ENCODE measurements around the gene CD200R1L.

CD200R1L gene, protein sequence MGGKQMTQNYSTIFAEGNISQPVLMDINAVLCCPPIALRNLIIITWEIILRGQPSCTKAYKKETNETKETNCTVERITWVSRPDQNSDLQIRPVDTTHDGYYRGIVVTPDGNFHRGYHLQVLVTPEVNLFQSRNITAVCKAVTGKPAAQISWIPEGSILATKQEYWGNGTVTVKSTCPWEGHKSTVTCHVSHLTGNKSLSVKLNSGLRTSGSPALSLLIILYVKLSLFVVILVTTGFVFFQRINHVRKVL

GRCh38 chr3:112846764-112847163 is at the start of gene CD200R1L:
Gene CD200R1L, minus strand, starts transcription at chr3:112846864. Its CDS starts 17,497 bp downstream, at chr3:112829367.
- peaks cover 2% of the 10 kb centered on the region for H3K27me3 Mint-ChIP-seq (ENCODE audit: low read depth)
- peaks cover 26% of the 10 kb centered on the region for H3K36me3 Mint-ChIP-seq (ENCODE audit: low read depth)
- no peak for DNase-seq (ENCODE audit: low spot score)
- H3K9me3 Mint-ChIP-seq, result peaks cover 47% of the 10 kb centered on the region
- H3K27ac Mint-ChIP-seq, result peak within 1 kb of the TSS; percentile 73
- H3K4me3 Mint-ChIP-seq, result peak within 1 kb of the TSS; percentile 18
- peaks cover 23% of the 10 kb centered on the region for H3K4me1 Mint-ChIP-seq (ENCODE audit: low read depth)

- Mint-ChIP-seq H3K4me3 (no peak overlapping the region), H3K27ac (no peak overlapping the region), H3K36me3 (ENCODE audit: low read depth) (no peaks in the 10 kb centered on the region), H3K9me3 (peaks cover 4% of the 10 kb centered on the region), H3K27me3 (ENCODE audit: low read depth) (peaks cover 8% of the 10 kb centered on the region), H3K4me1 (ENCODE audit: low read depth) (no peaks in the 10 kb centered on the region)
- DNase-seq (ENCODE audit: low spot score), result no peak
Measured at GRCh38 chr3:112894258-112894657, 47.6 kb upstream of the CD200R1L start.

GRCh38 chr3:112889357-112889756 is 42.7 kb upstream of the CD200R1L start:
- no peaks in the 10 kb centered on the region for H3K4me1 Mint-ChIP-seq (ENCODE audit: low read depth)
- H3K27me3 Mint-ChIP-seq (ENCODE audit: low read depth), result peaks cover 8% of the 10 kb centered on the region
- no peak for DNase-seq (ENCODE audit: low spot score)
- H3K27ac Mint-ChIP-seq, result no peak overlapping the region
- no peak overlapping the region for H3K4me3 Mint-ChIP-seq
- no peaks in the 10 kb centered on the region for H3K36me3 Mint-ChIP-seq (ENCODE audit: low read depth)
- peaks cover 4% of the 10 kb centered on the region for H3K9me3 Mint-ChIP-seq

DNA sequence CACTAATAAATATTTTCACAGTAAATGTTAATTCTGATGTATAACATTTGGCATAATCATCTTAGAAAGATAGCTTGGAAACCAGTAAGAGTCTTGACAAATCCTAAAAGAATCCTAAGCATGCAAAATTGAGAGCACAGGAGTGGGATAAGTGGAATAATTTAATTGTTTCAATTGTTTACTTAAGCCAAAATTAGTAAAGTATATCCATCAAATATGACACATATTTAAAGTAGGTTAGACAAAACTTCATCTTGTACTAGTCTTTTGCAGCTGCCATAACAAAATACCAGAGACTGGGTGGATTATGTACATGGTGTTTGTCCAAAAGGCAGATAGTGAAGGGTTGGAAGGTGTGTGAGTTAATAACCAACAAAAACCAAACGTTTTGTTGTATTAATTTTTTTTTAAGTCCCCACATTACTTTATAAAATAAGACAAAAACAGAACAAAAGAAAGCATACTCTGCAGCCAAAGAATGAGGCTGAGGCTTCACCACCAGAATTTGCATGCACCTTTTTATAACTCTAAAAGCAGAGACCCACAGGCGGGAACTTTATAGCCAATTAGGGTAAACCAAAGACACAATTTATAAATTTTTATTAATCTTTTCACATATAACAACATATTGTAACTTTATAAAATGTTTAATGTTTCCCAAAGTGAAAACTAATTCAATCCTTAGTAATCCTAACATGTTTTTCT is 41.9 kb upstream of the CD200R1L start:
- Mint-ChIP-seq H3K4me1 (ENCODE audit: low read depth) (no peaks in the 10 kb centered on the region), H3K4me3 (no peak overlapping the region), H3K27ac (no peak overlapping the region), H3K36me3 (ENCODE audit: low read depth) (no peaks in the 10 kb centered on the region), H3K27me3 (ENCODE audit: low read depth) (peaks cover 8% of the 10 kb centered on the region), H3K9me3 (peaks cover 4% of the 10 kb centered on the region)
- DNase-seq (ENCODE audit: low spot score), result no peak

DNA sequence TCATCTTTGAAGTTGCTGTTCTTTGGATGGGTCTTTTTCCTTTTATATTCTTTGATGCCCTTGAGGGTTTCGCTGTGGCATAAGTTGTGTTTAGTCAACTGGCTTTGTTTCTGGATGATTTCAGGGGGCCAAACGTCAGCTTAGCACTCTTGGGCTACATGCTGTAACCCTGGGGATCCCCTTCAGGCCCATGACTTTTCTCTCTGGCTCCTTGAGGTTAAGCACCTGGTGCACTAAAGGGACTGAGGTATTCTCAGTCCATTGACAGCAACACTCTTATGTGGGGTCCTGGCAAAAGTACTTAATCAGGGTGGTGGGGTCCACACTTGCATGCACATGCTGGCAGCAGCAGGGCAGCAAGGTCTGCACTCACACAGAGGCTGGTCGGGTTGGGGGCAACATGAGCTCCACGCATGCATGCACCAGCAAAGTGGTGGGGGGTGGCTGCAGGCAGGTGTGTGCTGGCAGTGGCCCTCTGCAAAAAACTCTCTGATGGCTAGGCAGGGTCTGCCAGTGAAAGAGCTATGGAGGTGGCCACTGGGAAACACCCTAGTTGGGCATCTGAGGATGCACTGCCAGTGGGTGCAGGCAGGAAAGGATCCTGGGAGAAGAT is 38.1 kb upstream of the CD200R1L start:
- Mint-ChIP-seq H3K27ac (no peak overlapping the region), H3K4me1 (ENCODE audit: low read depth) (no peaks in the 10 kb centered on the region), H3K9me3 (peaks cover 9% of the 10 kb centered on the region), H3K27me3 (ENCODE audit: low read depth) (peaks cover 12% of the 10 kb centered on the region), H3K4me3 (no peak overlapping the region), H3K36me3 (ENCODE audit: low read depth) (no peaks in the 10 kb centered on the region)
- no peak for DNase-seq (ENCODE audit: low spot score)

GRCh38 chr3:112881891-112882290 is 35.2 kb upstream of the CD200R1L start:
- DNase-seq (ENCODE audit: low spot score), result no peak
- H3K27ac Mint-ChIP-seq, result no peak overlapping the region
- H3K36me3 Mint-ChIP-seq (ENCODE audit: low read depth), result no peaks in the 10 kb centered on the region
- no peak overlapping the region for H3K4me3 Mint-ChIP-seq
- H3K4me1 Mint-ChIP-seq (ENCODE audit: low read depth), result no peaks in the 10 kb centered on the region
- peaks cover 12% of the 10 kb centered on the region for H3K27me3 Mint-ChIP-seq (ENCODE audit: low read depth)
- peaks cover 20% of the 10 kb centered on the region for H3K9me3 Mint-ChIP-seq

DNA sequence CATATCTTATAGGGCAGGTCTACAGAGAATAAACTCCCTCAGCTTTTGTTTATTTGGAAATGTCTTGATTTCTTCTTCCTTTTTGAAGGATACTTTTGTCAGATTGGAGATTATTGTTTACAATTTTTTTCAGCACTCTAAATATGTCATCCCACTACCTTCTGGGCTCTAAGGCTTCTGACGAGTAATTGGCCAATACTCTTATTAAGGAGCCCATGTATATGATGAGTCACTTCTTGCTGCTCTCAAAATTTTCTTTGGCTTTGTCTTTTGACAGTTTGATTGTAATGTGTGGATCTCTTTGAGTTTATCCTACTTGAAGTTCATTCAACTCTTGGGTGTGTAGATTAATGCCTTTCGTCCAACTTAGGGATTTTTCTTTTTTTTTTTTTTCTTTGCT is 28.9 kb upstream of the CD200R1L start:
- no peak for DNase-seq (ENCODE audit: low spot score)
- Mint-ChIP-seq H3K4me3 (no peak overlapping the region), H3K36me3 (ENCODE audit: low read depth) (no peaks in the 10 kb centered on the region), H3K27me3 (ENCODE audit: low read depth) (peaks cover 9% of the 10 kb centered on the region), H3K27ac (no peak overlapping the region), H3K9me3 (peaks cover 24% of the 10 kb centered on the region), H3K4me1 (ENCODE audit: low read depth) (no peaks in the 10 kb centered on the region)

DNA sequence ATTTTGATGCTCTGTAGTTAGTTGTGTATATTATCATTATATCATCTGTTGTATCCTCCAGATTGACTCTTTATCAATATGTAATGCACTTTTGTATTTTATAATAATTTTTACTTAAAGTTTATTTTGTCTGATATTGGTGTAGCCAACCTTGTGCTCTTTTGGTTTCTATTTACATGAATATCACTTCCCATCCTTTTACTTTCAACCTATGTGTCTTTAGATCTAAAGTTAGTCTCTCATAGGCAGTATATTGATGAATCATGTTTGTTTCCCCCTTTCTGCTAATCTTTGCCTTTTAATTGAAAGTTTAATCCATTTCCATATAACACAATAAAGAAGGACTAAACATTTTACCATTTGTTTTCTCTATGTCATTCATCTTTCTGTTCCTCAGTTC is 28.1 kb upstream of the CD200R1L start:
- no peak overlapping the region for H3K4me3 Mint-ChIP-seq
- no peaks in the 10 kb centered on the region for H3K4me1 Mint-ChIP-seq (ENCODE audit: low read depth)
- H3K36me3 Mint-ChIP-seq (ENCODE audit: low read depth), result peaks cover 1% of the 10 kb centered on the region
- no peak overlapping the region for H3K27ac Mint-ChIP-seq
- H3K9me3 Mint-ChIP-seq, result peaks cover 27% of the 10 kb centered on the region
- H3K27me3 Mint-ChIP-seq (ENCODE audit: low read depth), result peaks cover 3% of the 10 kb centered on the region
- no peak for DNase-seq (ENCODE audit: low spot score)

DNA sequence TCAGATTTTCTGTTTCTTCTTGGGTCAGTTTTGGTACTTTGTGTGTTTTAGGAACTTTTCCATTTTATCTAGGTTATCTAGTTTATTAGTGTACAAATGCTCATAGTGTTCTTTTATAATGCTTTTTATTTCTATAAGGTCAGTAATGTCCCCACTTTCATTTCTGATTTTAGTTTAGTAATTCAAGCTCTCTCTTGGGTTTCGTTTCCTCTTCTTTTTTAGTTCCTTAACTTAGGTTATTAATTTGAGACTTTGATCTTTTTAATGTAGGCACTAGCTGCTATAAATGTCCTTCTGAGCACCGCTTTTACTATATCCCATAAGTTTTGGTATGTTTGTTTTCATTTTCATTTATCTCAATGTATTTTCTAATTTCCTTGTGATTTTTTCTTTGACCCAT is 27.0 kb upstream of the CD200R1L start:
- no peak overlapping the region for H3K27ac Mint-ChIP-seq
- no peaks in the 10 kb centered on the region for H3K4me1 Mint-ChIP-seq (ENCODE audit: low read depth)
- peaks cover 1% of the 10 kb centered on the region for H3K36me3 Mint-ChIP-seq (ENCODE audit: low read depth)
- H3K27me3 Mint-ChIP-seq (ENCODE audit: low read depth), result peaks cover 3% of the 10 kb centered on the region
- H3K9me3 Mint-ChIP-seq, result peaks cover 33% of the 10 kb centered on the region
- DNase-seq (ENCODE audit: low spot score), result no peak
- no peak overlapping the region for H3K4me3 Mint-ChIP-seq

- Mint-ChIP-seq H3K36me3 (ENCODE audit: low read depth) (peaks cover 1% of the 10 kb centered on the region), H3K9me3 (peaks cover 26% of the 10 kb centered on the region), H3K27me3 (ENCODE audit: low read depth) (peaks cover 6% of the 10 kb centered on the region), H3K4me3 (no peak overlapping the region), H3K4me1 (ENCODE audit: low read depth) (no peaks in the 10 kb centered on the region), H3K27ac (no peak overlapping the region)
- DNase-seq (ENCODE audit: low spot score), result no peak
Measured at GRCh38 chr3:112871735-112872134, 25.1 kb upstream of the CD200R1L start.

DNA sequence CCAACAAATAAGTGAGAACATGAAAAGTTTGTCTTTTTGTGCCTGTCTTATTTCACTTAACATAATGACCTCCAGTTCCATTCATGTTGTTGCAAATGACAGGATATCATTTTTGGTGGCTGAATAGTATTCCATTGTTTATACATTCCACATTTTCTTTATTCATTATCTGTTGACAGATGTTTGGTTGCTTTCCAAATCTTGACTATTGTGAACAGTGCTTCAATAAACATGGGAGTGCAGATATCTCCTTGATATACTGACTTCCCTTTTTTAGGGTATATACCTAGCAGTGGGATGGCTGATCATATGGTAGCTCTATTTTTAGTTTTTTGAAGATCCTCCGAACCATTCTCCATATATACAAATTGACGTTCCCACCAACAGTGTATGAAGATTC is 19.1 kb upstream of the CD200R1L start:
- H3K4me3 Mint-ChIP-seq, result no peak overlapping the region
- H3K36me3 Mint-ChIP-seq (ENCODE audit: low read depth), result peaks cover 1% of the 10 kb centered on the region
- peaks cover 22% of the 10 kb centered on the region for H3K9me3 Mint-ChIP-seq
- H3K27ac Mint-ChIP-seq, result no peak overlapping the region
- peaks cover 19% of the 10 kb centered on the region for H3K27me3 Mint-ChIP-seq (ENCODE audit: low read depth)
- DNase-seq (ENCODE audit: low spot score), result no peak
- H3K4me1 Mint-ChIP-seq (ENCODE audit: low read depth), result peaks cover 4% of the 10 kb centered on the region

- Mint-ChIP-seq H3K4me1 (ENCODE audit: low read depth) (peaks cover 31% of the 10 kb centered on the region), H3K36me3 (ENCODE audit: low read depth) (peaks cover 8% of the 10 kb centered on the region), H3K27ac (no peak overlapping the region), H3K4me3 (no peak overlapping the region), H3K27me3 (ENCODE audit: low read depth) (peaks cover 14% of the 10 kb centered on the region), H3K9me3 (peaks cover 22% of the 10 kb centered on the region)
- DNase-seq (ENCODE audit: low spot score), result no peak
Measured at GRCh38 chr3:112860898-112861297, 14.2 kb upstream of the CD200R1L start.

DNA sequence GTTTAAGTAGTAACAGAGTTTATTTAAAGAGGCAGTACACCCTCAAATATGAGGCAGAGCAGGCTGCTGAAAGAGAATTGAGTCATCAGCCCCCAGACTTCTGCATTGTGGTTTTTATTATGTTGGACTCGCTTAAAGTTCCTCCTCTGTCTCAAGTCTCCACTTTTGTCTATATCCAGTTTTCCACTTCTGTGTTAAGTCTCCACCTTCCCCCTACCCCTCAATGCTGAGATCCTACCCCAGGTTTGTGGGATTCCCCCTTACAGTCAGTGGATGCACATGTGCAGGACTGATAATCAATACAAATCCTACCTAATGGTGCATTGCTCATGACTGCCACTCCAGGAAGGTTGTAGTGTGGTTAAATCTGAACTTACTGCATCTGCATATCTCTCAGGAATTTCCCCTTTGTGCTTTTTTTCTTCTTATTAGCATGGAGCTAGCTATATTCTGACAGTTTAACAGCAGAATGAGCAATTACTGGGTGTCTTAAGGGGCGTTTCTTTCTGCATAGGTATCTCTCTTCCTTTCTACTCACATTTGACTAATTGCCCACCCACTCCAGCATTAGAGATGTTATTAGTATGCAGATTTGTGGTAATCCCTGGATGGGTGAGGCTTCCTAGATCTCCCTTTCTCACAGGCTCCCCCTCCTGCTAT is 11.9 kb upstream of the CD200R1L start:
- peaks cover 10% of the 10 kb centered on the region for H3K36me3 Mint-ChIP-seq (ENCODE audit: low read depth)
- no peak for DNase-seq (ENCODE audit: low spot score)

GRCh38 chr3:112857526-112857925 is 10.9 kb upstream of the CD200R1L start:
- Mint-ChIP-seq H3K9me3 (peaks cover 29% of the 10 kb centered on the region), H3K4me3 (peak overlapping the region; percentile 41), H3K27me3 (ENCODE audit: low read depth) (no peaks in the 10 kb centered on the region), H3K27ac (peak overlapping the region; percentile 54), H3K36me3 (ENCODE audit: low read depth) (peaks cover 10% of the 10 kb centered on the region), H3K4me1 (ENCODE audit: low read depth) (peaks cover 28% of the 10 kb centered on the region)
- no peak for DNase-seq (ENCODE audit: low spot score)

More for the DNA sequence above, 11.9 kb upstream of the CD200R1L start:
- H3K27me3 Mint-ChIP-seq (ENCODE audit: low read depth), result peaks cover 1% of the 10 kb centered on the region
- H3K4me1 Mint-ChIP-seq (ENCODE audit: low read depth), result peaks cover 28% of the 10 kb centered on the region
- H3K4me3 Mint-ChIP-seq, result no peak overlapping the region
- H3K9me3 Mint-ChIP-seq, result peaks cover 21% of the 10 kb centered on the region
- peak overlapping the region; percentile 32 for H3K27ac Mint-ChIP-seq

Measured in T-helper 2 cell treated with Interferon-gamma antibody and Interleukin-4, amounts not matched to agents 5 μg/mL and 100 μg/mL, for 36 hours (primary cell).